CD4-positive, alpha-beta T cell treated with Interferon gamma for 1 hour (primary cell): Measurements from ENCODE around the gene PPP6R2.

Source experiments
- DNase-seq: peaks from one replicate; pipeline ENCODE4 v3.0.0-alpha.2; 2020

Gene PPP6R2

DNA sequence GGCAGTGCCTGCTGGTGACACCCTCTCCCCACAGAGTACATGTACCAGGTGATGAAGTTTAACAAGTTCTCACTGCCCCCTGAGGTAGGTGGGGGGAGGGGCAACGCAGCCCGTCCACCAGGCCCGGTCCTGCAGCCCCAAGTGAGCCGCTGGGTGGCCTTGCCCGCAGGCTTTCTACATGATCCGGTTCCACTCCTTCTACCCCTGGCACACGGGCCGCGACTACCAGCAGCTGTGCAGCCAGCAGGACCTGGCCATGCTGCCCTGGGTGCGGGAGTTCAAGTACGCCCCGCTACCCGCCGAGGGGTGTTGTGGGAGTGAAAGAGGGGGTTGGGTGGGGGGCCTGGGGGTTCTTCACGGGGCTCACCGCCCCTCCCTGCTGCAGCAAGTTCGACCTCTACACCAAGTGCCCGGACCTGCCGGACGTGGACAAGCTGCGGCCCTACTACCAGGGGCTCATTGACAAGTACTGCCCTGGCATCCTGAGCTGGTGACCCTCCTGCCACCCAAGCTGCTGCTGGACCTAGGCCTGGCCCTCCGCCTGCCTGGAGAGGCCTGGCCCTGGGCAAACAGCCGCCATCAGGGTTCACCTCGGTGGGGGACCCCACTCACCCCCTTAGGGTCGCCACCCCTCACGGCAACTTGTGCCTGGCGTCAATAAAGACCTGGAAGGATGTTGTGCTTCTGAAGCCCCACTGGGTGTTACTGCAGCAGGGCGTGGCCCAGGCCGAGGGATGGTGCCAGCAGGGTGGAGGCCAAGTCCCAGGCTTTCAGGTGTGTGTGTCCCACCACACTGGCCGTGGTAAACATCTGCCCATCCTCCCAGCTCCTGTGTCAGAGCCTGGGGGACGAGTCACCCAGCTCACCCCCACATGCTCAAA lies 146.5 kb downstream of the PPP6R2 start:
- DNase-seq, result no peak

DNA sequence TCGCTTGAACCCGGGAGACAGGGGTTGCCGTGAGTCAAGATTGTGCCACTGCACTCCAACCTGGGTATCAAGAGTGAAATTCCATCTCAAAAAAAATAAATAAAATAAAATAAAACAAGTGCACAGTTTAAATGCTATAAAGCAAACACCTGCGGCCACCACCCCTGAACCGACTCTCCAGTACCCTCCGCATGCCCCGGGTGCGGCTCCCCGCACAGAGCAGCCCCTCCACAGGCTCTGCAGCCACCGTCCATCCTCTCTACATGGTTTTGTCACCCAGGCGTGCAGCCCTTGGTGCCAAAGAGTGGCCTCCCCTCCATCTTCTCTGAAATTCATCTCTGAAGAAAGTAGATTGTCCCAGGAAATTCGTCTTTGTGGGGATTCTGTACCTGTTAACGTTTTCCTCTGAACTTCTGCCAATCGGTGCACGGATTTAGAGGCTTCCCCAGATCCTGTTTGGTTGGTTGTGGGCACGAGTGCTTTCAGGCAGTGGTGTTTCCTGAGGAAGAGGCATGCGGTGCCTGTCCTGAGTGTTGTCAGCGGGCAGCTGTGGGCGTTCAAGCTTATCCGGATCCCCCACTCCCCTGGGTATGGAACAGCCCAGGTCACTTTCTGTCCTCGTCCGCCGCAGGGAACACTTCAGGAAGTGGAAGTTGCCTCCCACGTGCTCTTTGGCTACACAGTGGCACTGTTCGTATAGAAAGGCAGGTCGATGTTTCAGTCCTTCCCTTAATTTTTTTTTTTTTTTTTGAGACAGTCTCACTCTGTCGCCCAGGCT lies 147.6 kb downstream of the PPP6R2 start:
- DNase-seq, result no peak
